Effector memory CD4-positive, alpha-beta T cell (primary cell): ENCODE data around the gene GRK5.

Experiments used
- DNase-seq, 3 donors: peaks; one replicate each; pipeline ENCODE4 v3.0.0-alpha.2; 2020
- H3K27ac ChIP-seq: 2 replicates; pipeline ENCODE4 v1.7.0; 2013; ENCODE audit warnings: mild to moderate bottlenecking, low read length, moderate library complexity; ENCODE audit not compliant: insufficient read depth, poor library complexity, severe bottlenecking
- H3K27me3 ChIP-seq: replicated peaks from 2 replicates; pipeline ENCODE4 v1.7.0; 2013; ENCODE audit warnings: mild to moderate bottlenecking, low read length; ENCODE audit not compliant: insufficient read depth, control insufficient read depth, poor library complexity, severe bottlenecking
- H3K36me3 ChIP-seq: 2 replicates; pipeline ENCODE4 v1.7.0; 2013; ENCODE audit warnings: mild to moderate bottlenecking, low read length, moderate library complexity; ENCODE audit not compliant: control insufficient read depth, insufficient read depth
- H3K4me1 ChIP-seq: 2 replicates; pipeline ENCODE4 v1.7.0; 2013; ENCODE audit warnings: low read length, mild to moderate bottlenecking; ENCODE audit not compliant: control insufficient read depth, insufficient read depth, poor library complexity, severe bottlenecking
- H3K4me3 ChIP-seq: 2 replicates; pipeline ENCODE4 v1.7.0; 2013; ENCODE audit warnings: low read length, low read depth, mild to moderate bottlenecking; ENCODE audit not compliant: insufficient read depth, poor library complexity, severe bottlenecking
- H3K9me3 ChIP-seq: 2 replicates; pipeline ENCODE4 v1.7.0; 2013; ENCODE audit warnings: mild to moderate bottlenecking, low read length, moderate library complexity; ENCODE audit not compliant: control insufficient read depth

GRK5 gene

DNA sequence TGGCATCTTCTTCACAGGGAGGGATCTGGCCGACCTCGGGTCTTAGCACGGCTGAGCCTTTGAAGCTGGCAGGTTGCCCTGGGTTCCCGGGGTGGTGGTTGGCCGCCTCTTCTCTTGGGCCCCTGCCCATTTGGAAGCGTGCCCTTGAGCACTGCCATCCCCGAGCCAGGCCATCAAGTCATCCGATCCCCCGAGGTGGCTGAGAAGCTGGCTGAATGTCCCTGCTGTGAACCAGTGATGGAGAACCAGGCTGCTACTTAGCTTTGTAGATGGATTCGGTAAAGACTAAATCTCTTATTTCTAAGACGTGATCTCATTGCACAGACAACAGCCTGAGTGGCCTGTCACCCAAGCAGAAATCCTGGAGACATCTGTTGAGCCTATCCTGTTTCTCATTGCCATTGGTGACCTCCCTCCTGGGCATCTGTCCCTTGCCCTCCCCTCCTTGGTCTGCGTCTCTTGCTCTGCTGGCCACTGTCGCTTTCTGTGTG, 74.3 kb downstream of the GRK5 start:
- H3K4me1 ChIP-seq: peaks cover 34% of the 10 kb centered on the region
- no peaks in the 10 kb centered on the region for H3K27me3 ChIP-seq
- H3K27ac ChIP-seq: no peak overlapping the region
- DNase-seq: no peak
- no peaks in the 10 kb centered on the region for H3K9me3 ChIP-seq
- no peak overlapping the region for H3K4me3 ChIP-seq
- H3K36me3 ChIP-seq: no peaks in the 10 kb centered on the region

DNA sequence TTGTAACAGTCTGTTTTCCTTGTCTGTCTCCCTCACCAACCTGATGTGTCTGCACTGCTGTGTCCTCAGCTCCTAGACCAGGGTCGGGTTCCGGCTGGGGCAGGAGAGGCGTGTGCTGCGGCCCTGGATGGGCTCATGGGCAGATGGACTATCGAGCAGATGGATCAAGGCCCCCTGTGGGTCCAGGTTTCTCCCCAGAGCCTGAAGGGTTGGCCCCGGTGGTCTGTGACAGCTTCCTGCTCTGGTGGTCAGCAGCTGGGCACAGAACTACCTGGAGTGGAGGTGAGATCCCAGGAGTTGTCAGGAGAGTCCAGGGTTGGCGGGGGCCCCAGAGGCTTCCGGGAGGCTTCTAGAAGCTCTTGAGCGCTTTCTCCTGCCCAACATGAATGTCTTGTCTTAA, 75.1 kb downstream of the GRK5 start:
- Histone ChIP-seq H3K27ac (no peak overlapping the region), H3K27me3 (no peaks in the 10 kb centered on the region), H3K4me3 (no peak overlapping the region), H3K36me3 (no peaks in the 10 kb centered on the region), H3K9me3 (no peaks in the 10 kb centered on the region), H3K4me1 (peaks cover 34% of the 10 kb centered on the region)
- DNase-seq: no peak

DNA sequence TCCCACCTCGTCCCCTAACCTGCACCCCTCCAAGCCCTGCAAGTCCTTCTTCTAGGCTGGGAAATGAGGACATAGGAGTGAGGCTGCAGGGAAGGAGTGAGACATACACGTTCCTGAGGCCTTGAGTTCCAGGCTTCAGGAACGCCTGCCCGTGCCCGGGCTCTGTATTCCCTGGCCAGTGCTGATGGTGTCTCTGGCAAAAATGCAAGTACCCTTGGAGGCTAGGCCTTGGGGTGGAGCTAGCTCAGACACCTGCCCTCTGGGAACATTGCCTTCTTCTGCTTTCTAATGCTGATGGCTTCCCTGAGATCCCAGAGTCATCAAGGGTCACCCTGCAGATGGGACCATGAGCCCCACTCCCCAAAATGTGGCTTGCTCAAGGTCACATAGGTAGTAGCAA, 76.0 kb downstream of the GRK5 start:
- H3K27ac ChIP-seq: no peak overlapping the region
- H3K36me3 ChIP-seq: no peaks in the 10 kb centered on the region
- no peaks in the 10 kb centered on the region for H3K27me3 ChIP-seq
- no peaks in the 10 kb centered on the region for H3K9me3 ChIP-seq
- DNase-seq: no peak
- no peak overlapping the region for H3K4me3 ChIP-seq
- peaks cover 34% of the 10 kb centered on the region for H3K4me1 ChIP-seq

DNA sequence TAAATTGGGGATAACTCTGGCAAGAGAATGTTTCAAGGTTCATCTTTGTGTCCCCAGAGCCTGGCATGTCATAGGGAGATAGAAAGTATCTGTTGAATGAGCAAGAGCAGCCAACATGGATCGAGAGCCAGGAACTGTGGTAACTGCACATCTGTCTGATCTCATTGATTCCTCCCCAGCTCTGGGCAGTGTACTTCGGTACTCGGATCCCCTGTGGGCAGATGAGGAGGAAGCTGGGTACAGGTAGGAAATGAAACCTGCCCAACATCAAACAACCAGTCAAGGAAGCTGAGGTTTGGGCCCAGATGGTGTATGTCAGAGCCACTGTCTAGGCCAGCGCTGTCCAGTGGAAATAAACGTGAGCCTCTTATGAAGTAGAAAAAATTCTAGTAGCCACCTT, 76.4 kb downstream of the GRK5 start:
- Histone ChIP-seq H3K27me3 (no peaks in the 10 kb centered on the region), H3K9me3 (no peaks in the 10 kb centered on the region), H3K36me3 (no peaks in the 10 kb centered on the region), H3K27ac (no peak overlapping the region), H3K4me1 (peaks cover 35% of the 10 kb centered on the region), H3K4me3 (no peak overlapping the region)
- DNase-seq: peak in 2 of 3 donors; percentile 29 to 31

DNA sequence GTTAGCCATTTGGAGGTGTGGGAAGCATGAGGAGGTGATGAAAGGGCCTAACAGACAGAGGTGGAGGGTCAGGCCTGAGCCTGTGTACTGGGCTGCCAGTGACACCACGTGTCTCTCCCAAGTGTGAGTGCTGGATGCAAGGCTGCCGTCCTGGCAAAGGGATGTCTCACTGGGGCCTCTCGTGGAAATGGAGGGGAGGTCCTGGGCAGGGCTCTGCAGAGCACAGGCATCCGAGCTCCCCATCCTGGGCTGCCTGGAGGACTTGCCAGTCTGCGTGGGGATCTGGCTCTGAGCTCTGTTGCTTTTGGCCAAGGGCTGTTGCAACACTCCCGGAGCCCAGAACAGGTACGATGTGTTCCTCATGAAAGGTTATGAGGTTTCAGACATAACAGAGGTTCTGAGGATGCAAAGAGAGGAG, 77.3 kb downstream of the GRK5 start:
- no peak for DNase-seq
- Histone ChIP-seq H3K27ac (peak overlapping the region; percentile 24), H3K36me3 (no peaks in the 10 kb centered on the region), H3K27me3 (no peaks in the 10 kb centered on the region), H3K4me3 (no peak overlapping the region), H3K9me3 (no peaks in the 10 kb centered on the region), H3K4me1 (peaks cover 43% of the 10 kb centered on the region)

DNA sequence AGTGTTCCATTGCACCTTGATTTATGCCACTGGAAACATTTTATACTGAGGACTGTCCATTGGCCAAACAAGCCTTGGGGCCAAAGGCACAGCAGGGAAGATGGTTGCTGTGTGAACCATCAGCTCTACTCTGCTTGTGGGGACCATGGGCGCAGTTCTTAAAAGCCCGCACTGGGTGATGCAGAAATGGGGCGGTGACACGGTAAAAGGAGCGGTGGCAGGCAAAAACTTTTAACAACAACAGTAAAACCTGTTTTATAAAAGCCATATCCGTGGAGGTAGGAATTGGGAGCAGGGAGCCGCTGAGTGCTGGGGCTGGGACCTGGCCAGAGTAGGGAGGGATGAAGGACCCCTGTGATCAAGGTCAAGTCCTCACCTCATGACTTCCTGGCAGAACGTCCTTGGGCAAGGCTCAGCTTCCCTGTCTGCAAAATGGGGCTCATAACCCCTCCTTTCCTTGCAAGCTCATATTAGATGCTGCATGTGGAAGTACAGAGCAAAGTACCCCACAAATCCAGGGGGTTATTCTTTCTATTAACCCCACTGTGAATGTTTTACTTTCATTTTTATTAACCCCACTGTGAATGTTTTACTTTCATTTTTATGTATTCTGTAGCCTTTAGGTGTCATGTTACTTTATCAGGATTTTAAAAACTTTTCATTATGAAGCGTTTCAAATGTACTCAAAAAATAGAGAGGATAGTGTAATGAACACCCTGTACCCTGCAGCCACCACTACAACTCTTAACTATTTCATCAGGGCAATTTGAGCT, 78.3 kb downstream of the GRK5 start:
- H3K4me1 ChIP-seq: peaks cover 46% of the 10 kb centered on the region
- no peaks in the 10 kb centered on the region for H3K36me3 ChIP-seq
- H3K4me3 ChIP-seq: peak overlapping the region; percentile 18
- H3K9me3 ChIP-seq: no peaks in the 10 kb centered on the region
- no peaks in the 10 kb centered on the region for H3K27me3 ChIP-seq
- DNase-seq: no peak
- peak overlapping the region; percentile 22 for H3K27ac ChIP-seq

DNA sequence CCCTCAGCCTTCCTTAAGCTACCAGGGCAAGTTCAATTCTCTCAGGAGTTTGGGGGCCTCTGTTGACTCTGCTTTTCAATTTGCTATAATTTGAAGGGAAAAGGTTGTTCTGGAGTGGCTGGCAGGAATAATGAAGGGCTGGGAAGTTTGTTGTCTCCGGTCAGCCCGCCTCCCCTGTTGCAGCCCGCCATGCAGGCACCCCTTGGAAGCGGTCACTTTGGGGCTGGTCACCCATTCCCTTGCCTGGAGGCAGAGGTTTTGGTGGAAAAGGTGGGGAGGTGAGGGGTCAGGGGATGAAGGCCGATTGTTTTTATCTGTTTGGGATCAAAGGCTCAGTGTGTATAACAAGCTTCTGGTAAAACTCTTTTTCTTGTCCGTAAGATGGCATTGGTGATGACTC, 79.1 kb downstream of the GRK5 start:
- Histone ChIP-seq H3K4me1 (peaks cover 52% of the 10 kb centered on the region), H3K27me3 (no peaks in the 10 kb centered on the region), H3K9me3 (no peaks in the 10 kb centered on the region), H3K36me3 (no peaks in the 10 kb centered on the region), H3K4me3 (no peak overlapping the region), H3K27ac (no peak overlapping the region)
- no peak for DNase-seq

DNA sequence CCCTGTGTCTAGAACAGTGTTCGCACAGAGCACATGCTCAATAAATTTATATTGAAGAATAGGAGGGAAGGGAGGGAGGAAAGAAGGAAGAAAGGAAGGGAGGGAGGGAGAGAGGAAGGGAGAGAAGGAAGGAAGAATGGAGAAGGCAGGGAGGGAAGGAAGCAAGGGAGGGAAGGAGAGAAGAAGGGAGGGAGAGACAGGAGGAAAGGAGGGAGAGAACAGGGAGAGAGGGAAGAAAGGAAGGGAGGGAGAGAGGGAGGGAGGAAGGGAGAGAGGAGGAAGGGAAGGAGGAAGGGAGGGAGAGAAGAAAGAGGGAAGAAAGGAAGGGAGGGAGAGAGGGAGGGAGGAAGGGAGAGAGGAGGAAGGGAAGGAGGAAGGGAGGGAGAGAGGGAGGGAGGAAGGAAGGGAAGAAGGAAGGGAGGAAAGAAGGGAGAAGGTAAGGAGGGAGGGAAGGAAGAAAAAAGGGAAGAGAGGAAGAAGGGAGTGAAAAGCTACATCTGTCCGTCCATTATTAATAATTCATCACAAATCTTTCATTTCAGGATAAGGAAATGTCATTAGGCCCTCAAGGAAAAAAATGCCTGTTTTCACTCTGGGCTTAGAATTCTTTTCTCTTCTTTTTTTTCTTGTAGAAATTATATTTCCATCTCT, 79.7 kb downstream of the GRK5 start:
- no peak overlapping the region for H3K4me3 ChIP-seq
- no peak for DNase-seq
- no peaks in the 10 kb centered on the region for H3K36me3 ChIP-seq
- H3K4me1 ChIP-seq: peaks cover 54% of the 10 kb centered on the region
- H3K27me3 ChIP-seq: no peaks in the 10 kb centered on the region
- no peaks in the 10 kb centered on the region for H3K9me3 ChIP-seq
- no peak overlapping the region for H3K27ac ChIP-seq

DNA sequence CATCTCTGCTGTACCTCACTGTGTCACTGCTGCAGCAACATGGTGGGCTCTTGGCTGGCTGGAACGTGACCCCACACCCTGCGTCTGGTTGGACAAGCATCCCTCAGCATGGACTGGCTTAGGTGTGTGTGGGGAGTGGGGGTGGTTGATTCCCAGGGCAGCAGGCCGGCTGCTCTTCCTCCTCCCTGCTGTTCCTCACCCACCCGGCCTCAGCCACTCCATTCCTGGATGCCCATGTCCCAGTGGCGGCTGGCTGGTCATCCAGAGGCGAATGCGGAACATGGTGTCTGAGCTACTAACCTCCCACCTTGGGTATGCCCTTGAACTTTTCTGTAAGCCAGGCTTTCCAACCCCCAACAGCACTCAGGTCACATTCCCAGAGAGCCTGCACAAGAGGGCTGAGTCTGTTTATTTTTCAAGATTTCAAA, 81.2 kb downstream of the GRK5 start:
- no peaks in the 10 kb centered on the region for H3K9me3 ChIP-seq
- no peak overlapping the region for H3K27ac ChIP-seq
- peaks cover 58% of the 10 kb centered on the region for H3K4me1 ChIP-seq
- H3K27me3 ChIP-seq: no peaks in the 10 kb centered on the region
- DNase-seq: no peak
- no peaks in the 10 kb centered on the region for H3K36me3 ChIP-seq
- H3K4me3 ChIP-seq: no peak overlapping the region

DNA sequence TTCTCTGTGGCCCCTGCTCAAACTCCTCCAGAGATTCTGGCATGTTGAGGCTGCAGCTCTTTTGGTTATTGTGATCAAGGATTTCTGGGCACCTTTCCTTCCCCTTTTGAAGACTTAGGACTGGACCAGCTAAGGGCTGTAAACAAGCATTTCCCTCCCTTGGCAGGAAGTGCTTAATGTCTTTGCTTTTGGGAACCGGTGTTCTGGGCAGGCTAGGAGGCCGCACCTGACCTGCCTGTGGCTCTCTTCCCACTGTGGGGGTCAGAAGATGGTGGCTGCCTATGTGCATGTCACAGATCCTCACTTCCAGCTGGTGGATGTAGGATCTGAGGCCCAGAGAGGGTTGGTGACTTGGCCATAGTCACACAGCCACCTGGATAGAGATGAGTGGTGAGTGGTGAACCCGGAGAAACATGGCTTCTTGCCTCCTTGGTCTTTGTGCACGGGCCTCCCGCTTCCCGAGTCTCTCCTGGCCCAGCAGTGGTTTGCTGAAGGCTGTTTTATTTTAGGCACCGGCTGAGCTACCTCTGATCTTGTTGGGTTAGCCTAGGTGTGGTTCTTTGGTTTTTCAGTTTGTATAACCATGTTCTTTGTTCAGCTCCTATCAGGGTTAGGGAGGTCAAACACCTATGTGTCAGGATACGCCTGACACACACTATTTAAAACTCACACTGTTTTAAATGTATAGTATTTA, 82.0 kb downstream of the GRK5 start:
- DNase-seq: no peak
- Histone ChIP-seq H3K4me1 (peaks cover 52% of the 10 kb centered on the region), H3K4me3 (no peak overlapping the region), H3K36me3 (no peaks in the 10 kb centered on the region), H3K27me3 (no peaks in the 10 kb centered on the region), H3K9me3 (no peaks in the 10 kb centered on the region), H3K27ac (no peak overlapping the region)
